Stimulated activated naive CD4-positive, alpha-beta T cell treated with Interleukin-2 at 50 U/mL for 16 hours (primary cell): ENCODE data around the gene FAM43B.

ENCODE experiments used
- DNase-seq: peaks from one replicate; lab custom pipeline; 2025; lab: John Stamatoyannopoulos, UW

FAM43B gene

DNA sequence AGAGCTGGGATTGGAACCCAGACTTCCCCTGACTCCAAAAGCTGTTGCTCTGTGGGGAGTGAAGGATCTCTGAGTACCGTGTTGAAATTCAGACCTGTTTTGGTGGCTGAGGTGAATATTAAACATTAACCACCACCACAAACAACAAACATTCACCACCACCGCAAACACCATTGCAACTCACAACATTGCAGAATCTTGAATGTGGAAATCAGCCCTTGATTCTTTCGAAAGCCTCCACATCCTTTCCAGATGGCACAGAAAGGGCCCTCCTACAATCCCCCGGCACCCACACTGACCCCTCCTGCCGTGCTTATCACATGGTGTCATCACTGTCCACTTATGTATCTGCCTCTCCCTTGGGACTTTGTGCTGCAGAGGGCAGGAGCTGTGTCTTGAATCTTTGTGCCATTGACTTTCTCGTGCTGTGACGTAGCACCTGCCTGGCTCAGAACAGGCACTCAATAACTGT lies 38.0 kb downstream of the FAM43B start:
- DNase-seq = no peak

DNA sequence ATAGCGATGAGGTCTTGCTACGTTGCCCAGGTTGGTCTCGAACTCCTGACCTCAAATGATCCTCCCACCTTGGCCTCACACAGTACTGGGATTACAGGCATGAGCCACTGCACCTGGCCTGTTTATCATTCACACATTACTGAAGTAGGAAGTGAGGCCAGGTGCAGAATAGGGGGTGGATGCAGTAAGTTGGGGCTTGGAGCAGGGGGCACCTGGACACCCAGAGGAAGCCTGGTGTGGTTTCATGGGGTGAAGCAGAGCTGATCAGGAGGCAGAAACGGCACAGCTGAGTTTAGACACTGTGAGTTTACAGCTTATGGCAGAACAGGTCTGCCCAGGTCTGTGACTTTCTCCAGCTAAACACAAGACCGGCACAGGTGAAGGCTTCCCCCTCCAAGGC lies 41.4 kb downstream of the FAM43B start:
- DNase-seq = no peak

DNA sequence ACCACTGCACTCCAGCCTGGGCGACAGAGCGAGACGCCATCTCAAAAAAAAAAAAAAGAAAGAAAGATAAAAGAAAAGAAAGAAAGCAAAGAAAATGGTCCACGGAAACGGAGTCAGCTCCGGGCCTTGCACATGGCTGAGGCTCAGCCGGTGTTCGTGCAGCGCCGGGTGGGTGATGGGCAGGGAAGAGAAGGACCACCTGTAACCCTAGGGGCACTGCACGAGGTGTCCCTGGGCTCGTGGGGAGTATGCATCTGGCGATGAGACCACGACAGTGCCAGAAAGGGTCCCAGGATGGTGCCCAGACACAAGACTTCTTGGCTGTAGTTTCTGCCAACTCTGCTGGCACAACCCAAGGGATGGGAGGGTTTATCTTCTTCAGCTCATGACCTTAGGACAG lies 42.4 kb downstream of the FAM43B start:
- no peak for DNase-seq

DNA sequence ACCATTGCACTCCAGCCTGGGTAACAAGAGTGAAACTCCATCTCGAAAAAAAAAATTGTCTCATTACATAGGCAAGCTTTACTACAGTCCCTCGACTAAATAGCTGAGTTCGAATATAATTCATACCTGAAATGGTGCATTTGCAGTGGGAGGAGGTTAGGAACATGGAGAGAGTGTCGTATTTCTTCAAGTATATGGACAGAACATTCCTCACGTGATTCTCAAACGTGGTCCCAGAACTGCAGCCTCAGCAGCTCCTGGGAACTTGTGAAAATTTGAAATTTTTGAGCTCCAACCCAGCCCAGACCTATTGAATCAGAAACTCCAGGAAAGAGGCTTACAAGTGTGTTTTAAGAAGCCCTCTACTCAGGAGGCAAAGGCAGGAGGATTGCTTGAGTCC lies 43.7 kb downstream of the FAM43B start:
- DNase-seq = no peak

DNA sequence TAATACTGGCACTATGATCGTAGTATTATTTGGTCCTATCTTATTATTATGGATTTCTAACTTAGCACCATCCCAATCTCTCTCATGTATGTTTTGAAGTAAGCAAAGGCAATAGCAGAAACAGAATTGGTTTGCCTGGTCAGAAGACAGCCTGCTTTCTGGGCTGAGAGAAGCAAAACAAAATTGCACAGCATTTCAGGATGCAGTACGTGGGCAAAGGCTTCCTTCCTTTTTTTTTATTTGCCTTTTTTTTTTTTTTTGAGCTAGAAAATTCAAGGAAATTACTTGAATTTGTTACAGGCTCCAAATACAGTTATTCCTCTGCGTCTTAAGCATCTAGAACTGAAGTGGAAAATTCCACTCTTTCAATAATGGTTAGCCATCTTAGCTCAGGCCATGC lies 45.3 kb downstream of the FAM43B start:
- no peak for DNase-seq

DNA sequence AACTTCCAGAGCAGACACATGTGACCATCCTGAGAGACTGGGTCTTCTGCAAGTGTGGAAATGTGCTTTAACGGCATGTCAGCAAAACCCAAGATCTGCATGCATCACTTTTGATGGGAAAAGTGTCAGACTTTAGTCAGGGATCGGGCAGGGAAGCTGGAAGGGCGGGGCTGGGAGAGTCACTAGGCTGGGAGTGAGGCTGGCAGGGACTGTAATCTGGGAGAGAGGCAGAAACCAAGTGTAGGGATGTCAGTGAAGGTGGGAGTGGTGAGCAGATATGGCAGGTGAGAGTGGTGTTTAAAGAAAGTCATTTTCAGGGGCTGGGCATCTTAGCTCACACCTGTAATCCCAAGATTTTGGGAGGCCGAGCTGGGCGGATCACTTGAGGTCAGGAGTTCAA lies 47.8 kb downstream of the FAM43B start:
- DNase-seq = no peak

DNA sequence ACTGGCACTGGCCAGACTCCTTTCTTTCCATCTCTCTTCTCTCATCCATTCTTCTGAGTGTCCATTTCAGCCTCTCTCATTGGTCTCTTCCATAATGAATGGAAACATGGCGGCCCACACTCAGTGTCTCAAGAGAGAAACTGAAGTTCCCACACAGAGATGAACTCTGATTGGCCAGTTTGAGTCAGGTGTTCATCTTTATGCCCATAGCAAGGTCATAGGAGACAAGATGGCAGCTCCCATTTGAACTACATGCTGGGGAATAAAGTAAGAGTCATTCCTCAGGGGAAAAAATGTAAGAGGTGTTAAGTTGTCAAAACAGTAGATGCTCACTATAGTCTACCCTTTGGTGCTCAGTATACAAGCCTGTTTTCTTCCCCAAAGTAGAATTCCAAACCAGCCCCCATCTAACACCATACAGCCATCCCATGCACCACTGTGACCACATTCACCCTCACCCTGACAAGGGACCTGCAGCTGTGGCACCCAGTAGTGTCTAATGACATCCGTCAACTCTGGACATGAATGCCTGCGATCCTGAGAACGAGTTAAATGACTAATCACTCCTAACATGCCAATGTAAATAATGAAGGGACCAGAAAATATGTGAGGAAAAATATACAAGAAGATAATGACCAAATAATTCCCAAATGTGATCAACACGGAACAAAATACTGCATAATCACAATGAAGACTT lies 48.9 kb downstream of the FAM43B start:
- no peak for DNase-seq

DNA sequence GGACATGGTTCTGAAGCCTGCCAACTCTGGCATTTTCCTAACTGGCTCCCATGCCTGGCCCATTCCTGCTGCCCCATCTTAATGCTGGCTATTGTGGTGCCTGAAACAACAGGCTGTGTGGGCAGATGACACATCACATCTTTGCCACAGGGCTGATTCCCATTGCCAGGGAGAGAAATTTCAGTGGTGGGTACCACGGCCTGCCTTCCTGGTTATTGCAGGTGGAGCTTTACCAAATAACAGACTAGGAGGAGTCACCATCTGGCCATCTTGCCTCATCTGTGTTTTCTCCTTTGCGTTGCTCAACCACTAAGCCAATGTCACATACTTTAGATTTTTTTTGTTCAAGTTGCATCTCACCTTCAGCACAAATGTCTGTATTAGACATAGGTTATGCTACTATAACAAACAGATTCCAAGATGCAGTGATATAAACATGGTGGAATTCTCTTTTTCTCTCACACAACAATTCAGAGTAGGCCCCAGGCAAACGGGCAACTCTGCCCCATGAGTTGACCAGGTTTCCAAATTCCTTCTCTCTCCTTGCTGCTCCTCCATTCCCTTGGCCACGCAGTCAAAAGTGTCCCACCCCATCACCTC lies 50.6 kb downstream of the FAM43B start:
- DNase-seq = no peak

DNA sequence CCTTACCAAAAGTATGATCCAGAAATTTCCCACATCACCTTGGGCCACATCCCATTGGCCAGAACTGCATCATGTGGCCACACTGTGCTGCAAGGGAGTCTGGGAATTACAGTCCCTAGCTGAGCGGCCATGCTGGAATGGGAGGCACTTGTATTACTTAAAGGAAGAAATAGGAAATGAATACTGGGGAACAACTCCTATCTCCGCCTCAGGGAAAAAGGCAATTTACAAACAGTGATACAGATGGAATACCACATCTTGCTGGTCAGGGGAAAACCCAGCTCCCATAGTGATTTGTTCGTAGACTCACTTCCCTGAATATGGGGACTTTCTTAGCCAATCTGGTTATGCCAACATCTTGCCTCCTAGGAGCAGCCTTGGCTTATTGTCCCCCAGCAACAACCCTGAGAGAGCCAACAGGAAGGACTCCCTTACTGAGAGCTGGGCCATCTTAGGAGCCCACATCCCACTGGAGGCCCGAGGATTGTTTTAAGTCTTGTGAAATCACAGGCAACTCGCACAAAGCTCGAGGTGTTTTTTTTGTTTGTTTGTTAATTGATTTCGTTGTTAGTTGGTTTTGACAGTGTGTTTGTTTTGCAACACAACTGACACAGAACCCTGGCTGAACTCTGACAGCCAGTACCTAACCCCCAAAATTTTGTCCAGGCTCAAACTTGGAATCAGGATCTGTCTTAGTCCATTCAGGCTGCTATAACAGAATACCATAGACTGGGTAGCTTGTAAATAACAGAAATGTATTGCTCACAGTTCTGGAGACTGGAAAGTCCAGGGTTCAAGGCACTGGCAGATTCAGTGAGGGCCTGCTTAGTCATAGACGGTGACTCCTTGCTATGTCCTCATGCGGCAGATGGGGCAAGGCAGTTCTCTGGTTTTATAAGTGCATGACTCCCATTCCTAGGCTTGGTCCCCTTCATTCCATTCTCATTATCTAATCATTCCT lies 51.4 kb downstream of the FAM43B start:
- DNase-seq = no peak
